Measurements from ENCODE around the gene ARHGEF5.
"Not testable (repeated sequence)": the region's sequence is repeated elsewhere in the genome, so short reads cannot be mapped to it uniquely, and the experiment has no call there.

The ARHGEF5 gene

GRCh38 chr7:144384071-144384470 lies 28.9 kb downstream of the ARHGEF5 start:
- DNase-seq (ENCODE audit: low read depth) = no peak

- no peak for DNase-seq (ENCODE audit: low read depth)
Observed at GRCh38 chr7:144384555-144385245, 29.5 kb downstream of the ARHGEF5 start.

GRCh38 chr7:144386741-144387140 lies 31.5 kb downstream of the ARHGEF5 start:
- DNase-seq (ENCODE audit: low read depth) = no peak

GRCh38 chr7:144388950-144389349 lies 33.7 kb downstream of the ARHGEF5 start:
- no peak for DNase-seq (ENCODE audit: low read depth)

- no peak for DNase-seq (ENCODE audit: low read depth)
Observed at GRCh38 chr7:144390481-144390880, 35.3 kb downstream of the ARHGEF5 start.

- DNase-seq (ENCODE audit: low read depth) = no peak
Observed at GRCh38 chr7:144391014-144391413, 35.8 kb downstream of the ARHGEF5 start.

- peak; percentile 26 for DNase-seq (ENCODE audit: low read depth)
Observed at GRCh38 chr7:144391823-144392255, 36.6 kb downstream of the ARHGEF5 start.

- DNase-seq (ENCODE audit: low read depth) = no peak
Observed at GRCh38 chr7:144397086-144397485, 41.9 kb downstream of the ARHGEF5 start.

GRCh38 chr7:144398291-144398690 lies 43.1 kb downstream of the ARHGEF5 start:
- no peak for DNase-seq (ENCODE audit: low read depth)

GRCh38 chr7:144398911-144399310 lies 43.7 kb downstream of the ARHGEF5 start:
- DNase-seq (ENCODE audit: low read depth) = no peak

- DNase-seq (ENCODE audit: low read depth) = no peak
Observed at GRCh38 chr7:144399946-144400345, 44.7 kb downstream of the ARHGEF5 start.

- no peak for DNase-seq (ENCODE audit: low read depth)
Observed at GRCh38 chr7:144401490-144401889, 46.3 kb downstream of the ARHGEF5 start.

- no peak for DNase-seq (ENCODE audit: low read depth)
Observed at GRCh38 chr7:144403102-144403501, 47.9 kb downstream of the ARHGEF5 start.

GRCh38 chr7:144403649-144404061 lies 48.5 kb downstream of the ARHGEF5 start, which contains the start of gene NOBOX:
TSS of gene NOBOX (minus strand) at chr7:144403693.
- no peak for DNase-seq (ENCODE audit: low read depth)

GRCh38 chr7:144404946-144405345 lies 49.7 kb downstream of the ARHGEF5 start:
- peak; percentile 32 for DNase-seq (ENCODE audit: low read depth)

- DNase-seq (ENCODE audit: low read depth) = no peak
Observed at GRCh38 chr7:144407266-144407931, 52.2 kb downstream of the ARHGEF5 start.

- no peak for DNase-seq (ENCODE audit: low read depth)
Observed at GRCh38 chr7:144408121-144408520, 52.9 kb downstream of the ARHGEF5 start.

GRCh38 chr7:144410441-144410840 lies 55.2 kb downstream of the ARHGEF5 start:
- DNase-seq (ENCODE audit: low read depth) = no peak

- no peak for DNase-seq (ENCODE audit: low read depth)
Observed at GRCh38 chr7:144414815-144415214, 59.6 kb downstream of the ARHGEF5 start.

GRCh38 chr7:144415858-144416257 lies 60.7 kb downstream of the ARHGEF5 start:
- DNase-seq (ENCODE audit: low read depth) = no peak

GRCh38 chr7:144416341-144416740 lies 61.1 kb downstream of the ARHGEF5 start:
- DNase-seq (ENCODE audit: low read depth) = no peak

- not testable (repeated sequence) for DNase-seq (ENCODE audit: low read depth)
Observed at GRCh38 chr7:144418931-144419330, 63.7 kb downstream of the ARHGEF5 start.

GRCh38 chr7:144427539-144427938 lies 72.3 kb downstream of the ARHGEF5 start:
- DNase-seq (ENCODE audit: low read depth) = not testable (repeated sequence)

- DNase-seq (ENCODE audit: low read depth) = no peak
Observed at GRCh38 chr7:144428431-144428830, 73.2 kb downstream of the ARHGEF5 start.

Data from GM04504 (cell line).